ENCODE data around the gene FAT3. TPM values are rescaled to one million over a fixed set of nuclear protein-coding genes. Genes with fewer than 3 reads are reported as not detected.

The FAT3 gene
- total and polyA plus RNA-seq, 2 of the 4 experiments (the other 2 are of a cell fraction): 0.53 to 2.9 TPM

- no peak overlapping the region for H3K23ac ChIP-seq (ENCODE audit: low read depth, low read length)
- intact Hi-C loops (cut with micrococcal nuclease): no loop called here
- no peak overlapping the region for H3K4me2 ChIP-seq (ENCODE audit: low read depth, low read length)
- no peaks in the 10 kb centered on the region for H3K4me1 ChIP-seq (ENCODE audit: control insufficient read depth, insufficient read depth, low read length)
- no peaks in the 10 kb centered on the region for H3K27me3 ChIP-seq (ENCODE audit: control insufficient read depth, insufficient read depth, low read length)
- H3K79me1 ChIP-seq (ENCODE audit: low read depth in 1 of 2, low read length in 2 of 2): no peaks in the 10 kb centered on the region
- H3K9me1 ChIP-seq (ENCODE audit: insufficient read depth, low read length): no peaks in the 10 kb centered on the region
- no peaks in the 10 kb centered on the region for H3K36me3 ChIP-seq (ENCODE audit: control insufficient read depth, insufficient read depth, low read length)
- no peak overlapping the region for H3K18ac ChIP-seq (ENCODE audit: low read depth, low read length)
- no peak overlapping the region for H3K4ac ChIP-seq (ENCODE audit: low read depth, low read length)
- no peak overlapping the region for H3K9ac ChIP-seq (ENCODE audit: low read depth, low read length)
- ATAC-seq (ENCODE audit: low read depth) (no peak), DNase-seq (no peak)
- H3K27ac ChIP-seq (ENCODE audit: insufficient read depth, low read length): no peak overlapping the region
- BruUV-seq (replicated peaks): no TSS peak
- CTCF ChIA-PET: no interaction called here
- POLR2A ChIA-PET (ENCODE audit: unreplicated experiment): no interaction called here
- H2BK15ac ChIP-seq (ENCODE audit: low read depth, low read length): no peak overlapping the region
- TF ChIP-seq BHLHE40 (IDR thresholded peaks at IDR 0.05; ENCODE audit: low read depth, low read length): no peak
- no peak for TF ChIP-seq ELK1 (IDR thresholded peaks at IDR 0.05; ENCODE audit: borderline replicate concordance, low read depth, low read length)
- TF ChIP-seq CEBPB (IDR thresholded peaks at IDR 0.05; ENCODE audit: low read depth, low read length): no peak
- TF ChIP-seq MAFK (IDR thresholded peaks at IDR 0.05; ENCODE audit: low read depth, low read length): no peak
- TF ChIP-seq MXI1 (IDR thresholded peaks at IDR 0.05; ENCODE audit: borderline replicate concordance, low read depth, low read length): no peak
- TF ChIP-seq CHD1 (IDR thresholded peaks at IDR 0.05; ENCODE audit: low read depth, low read length): no peak
- TF ChIP-seq RFX5 (IDR thresholded peaks at IDR 0.05; ENCODE audit: low read depth, low read length): no peak
- TF ChIP-seq NFE2L2 (IDR thresholded peaks at IDR 0.05; ENCODE audit: low read depth, low read length): no peak
- TF ChIP-seq CTCF (conservative IDR thresholded peaks at IDR 0.05; ENCODE audit: low read depth, low read length): no peak
- no peak for TF ChIP-seq FOS (IDR thresholded peaks at IDR 0.05; ENCODE audit: low read depth, low read length)
- TF ChIP-seq SMC3 (IDR thresholded peaks at IDR 0.05; ENCODE audit: low read depth, low read length): no peak
- TF ChIP-seq MAZ (IDR thresholded peaks at IDR 0.05; ENCODE audit: borderline replicate concordance, low read depth, low read length): no peak
- TF ChIP-seq POLR2A (IDR thresholded peaks at IDR 0.05; ENCODE audit: low read depth, low read length): no peak
- no peak for TF ChIP-seq USF2 (IDR thresholded peaks at IDR 0.05; ENCODE audit: low read depth, low read length)
- no peak for TF ChIP-seq RAD21 (IDR thresholded peaks at IDR 0.05; ENCODE audit: low read length)
- no peak for TF ChIP-seq RCOR1 (IDR thresholded peaks at IDR 0.05; ENCODE audit: insufficient replicate concordance, low read length)
- H3K9me3 ChIP-seq (ENCODE audit: control insufficient read depth, insufficient read depth, low read length): no peaks in the 10 kb centered on the region
- no peak overlapping the region for H2BK5ac ChIP-seq (ENCODE audit: low read depth, low read length, poor library complexity, severe bottlenecking)
- H3K4me3 ChIP-seq (ENCODE audit: insufficient read depth, low read depth, low read length): no peak overlapping the region
- dilution Hi-C loops (cut with HindIII; ENCODE audit: low sequenced_read_pairs, unreplicated experiment): no loop called here
- no peak overlapping the region for H4K5ac ChIP-seq (ENCODE audit: low read depth, low read length)
- in situ Hi-C loops (cut with MboI; ENCODE audit: low sequenced_read_pairs): no loop called here
- H2AFZ ChIP-seq (replicated peaks; ENCODE audit: low read length, poor library complexity): no peak overlapping the region
- no peaks in the 10 kb centered on the region for H4K20me1 ChIP-seq (ENCODE audit: insufficient read depth, low read length)
- no peak overlapping the region for H2BK120ac ChIP-seq (ENCODE audit: low read depth, low read length)
- no CpG with 5 or more reads among the region's 2 CpGs for WGBS, 2 experiments (ENCODE audit: extremely low coverage in 2 of 2, insufficient read length in 1 of 2)
- H3K56ac ChIP-seq (ENCODE audit: extremely low read depth, insufficient read depth, low read length): no peak overlapping the region
- H2AK5ac ChIP-seq (ENCODE audit: low read depth, low read length): no peak overlapping the region
- H2BK20ac ChIP-seq (ENCODE audit: low read depth, low read length): no peak overlapping the region
- no peak overlapping the region for H4K91ac ChIP-seq (ENCODE audit: insufficient read depth, low read depth, low read length)
- H2AK9ac ChIP-seq (replicated peaks; ENCODE audit: low read depth, low read length, poor library complexity): no peak overlapping the region
- H3K14ac ChIP-seq (replicated peaks; ENCODE audit: low read depth, low read length): no peak overlapping the region
- H4K8ac ChIP-seq (ENCODE audit: low read depth in 2 of 2, low read length in 2 of 2): no peak overlapping the region
These were observed 45.5 kb upstream of the FAT3 start for GRCh38 chr11:92179017-92179670.

Data from IMR-90 (cell line).